A204.1 (cell line): Measurements from ENCODE around the gene NR3C1.

Experiments
- FAIRE-seq: peaks from 2 replicates; lab custom pipeline; 2012; peaks lifted over from hg19 to GRCh38; lab: Jason Lieb, UNC

NR3C1 gene

DNA sequence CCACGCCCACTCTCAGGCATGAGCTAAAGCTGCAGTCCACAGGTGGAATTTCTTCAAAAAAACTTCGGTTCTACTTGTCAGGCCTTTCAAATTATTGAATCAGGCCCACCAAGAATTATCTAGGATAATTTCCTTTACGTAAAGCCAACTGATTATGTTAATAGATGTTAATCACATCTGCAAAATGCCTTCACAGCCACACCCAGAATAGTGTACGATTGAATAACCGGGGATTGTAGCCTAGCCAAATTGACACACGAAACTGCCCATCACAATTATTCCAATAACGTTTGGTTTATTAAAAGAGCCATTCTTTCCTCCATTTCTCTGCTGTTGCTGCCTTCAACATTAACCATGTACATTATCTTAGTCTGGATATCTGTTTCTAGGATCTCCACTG lies 148.7 kb downstream of the NR3C1 start:
- no peak for FAIRE-seq

DNA sequence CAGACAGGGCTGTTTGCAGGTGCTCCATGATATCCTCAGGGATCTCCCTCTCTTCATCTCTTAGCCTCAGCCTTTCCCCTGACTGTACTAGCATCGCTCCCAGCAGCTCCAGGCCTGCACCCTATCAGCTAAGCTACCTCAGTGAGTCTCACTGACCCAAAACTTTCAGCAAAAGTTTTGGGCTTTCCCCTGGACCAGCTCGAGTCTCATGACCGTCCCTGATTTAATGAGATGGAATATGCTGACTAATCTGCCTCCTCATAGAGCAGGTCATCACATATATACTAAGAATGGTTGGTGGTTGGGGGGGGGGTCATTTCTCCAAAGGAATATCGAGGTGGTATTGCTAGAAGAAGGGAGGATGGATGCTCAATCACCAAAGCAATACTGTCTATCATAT lies 151.5 kb downstream of the NR3C1 start:
- no peak for FAIRE-seq

DNA sequence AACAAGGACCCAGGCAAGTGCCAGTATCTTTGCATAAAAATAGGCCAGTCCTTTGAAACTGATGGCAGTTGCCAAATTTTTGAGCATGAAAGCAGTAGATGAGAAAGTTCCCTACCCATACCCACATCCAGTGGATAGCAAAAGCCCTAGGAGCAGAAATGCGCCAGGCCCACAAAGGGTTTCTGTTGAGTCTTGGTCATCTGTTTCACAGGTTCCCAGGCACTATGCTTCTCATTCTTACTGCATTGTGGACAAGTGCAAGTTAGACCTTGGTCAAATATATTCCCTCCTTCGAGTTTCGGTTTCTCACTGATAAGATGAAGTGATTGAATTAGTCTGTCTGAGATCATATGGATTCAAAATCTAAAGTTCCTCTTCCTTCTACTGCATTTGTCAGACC lies 152.3 kb downstream of the NR3C1 start:
- FAIRE-seq: no peak

DNA sequence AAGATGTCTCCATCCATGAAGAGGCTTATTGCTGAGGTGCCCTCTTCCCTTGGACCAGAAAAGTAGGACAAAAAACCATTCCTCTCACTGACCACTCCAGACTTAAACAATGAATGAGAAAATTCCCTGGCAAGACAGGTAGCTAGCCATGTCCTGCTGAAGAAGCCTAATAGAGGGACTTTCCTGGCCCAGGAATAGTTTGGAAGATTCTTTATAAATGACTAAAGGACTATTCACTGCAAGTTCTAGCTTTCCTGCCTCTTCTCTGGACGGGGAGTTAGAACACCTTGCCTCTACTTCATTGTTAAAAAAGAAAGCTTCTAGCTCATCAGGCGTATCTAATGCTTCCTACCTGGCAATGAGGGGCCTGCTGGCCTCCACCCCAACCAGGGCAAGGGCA lies 153.6 kb downstream of the NR3C1 start:
- FAIRE-seq: no peak

DNA sequence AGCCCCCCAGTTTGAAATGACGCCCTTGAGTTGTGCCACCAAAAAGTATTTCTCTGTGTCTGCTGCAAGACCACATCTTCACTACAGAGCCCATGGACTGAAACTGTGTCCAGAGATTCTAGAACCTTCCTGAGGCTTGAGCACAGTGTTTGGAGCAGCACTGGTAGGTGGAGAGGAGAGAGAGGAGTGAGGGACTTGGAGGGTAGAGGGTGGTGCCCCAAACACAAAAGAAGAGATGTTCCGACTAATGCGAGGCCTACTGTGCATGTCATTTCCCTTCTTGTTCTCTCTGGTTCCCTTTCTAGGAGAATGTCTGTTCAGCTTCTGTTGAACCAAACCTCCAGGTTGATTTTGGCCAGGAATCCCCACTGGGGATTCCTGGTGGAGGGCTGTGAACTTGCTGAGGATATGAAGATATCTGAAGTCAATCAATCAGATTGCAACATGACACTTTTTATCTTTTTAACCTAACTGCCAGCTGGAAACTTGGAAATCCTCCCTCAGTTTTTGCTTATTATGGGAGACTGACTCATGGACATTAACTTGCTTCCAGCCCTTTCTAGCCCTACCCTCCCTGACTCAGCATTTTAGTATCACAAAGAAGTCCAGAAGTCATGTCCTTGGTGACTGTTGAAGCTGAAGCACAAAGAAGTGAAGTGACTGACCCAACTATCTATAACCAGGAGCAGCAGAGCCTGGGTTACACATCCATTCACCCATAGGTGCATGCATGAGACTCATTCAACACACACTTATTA lies 154.5 kb downstream of the NR3C1 start:
- no peak for FAIRE-seq

DNA sequence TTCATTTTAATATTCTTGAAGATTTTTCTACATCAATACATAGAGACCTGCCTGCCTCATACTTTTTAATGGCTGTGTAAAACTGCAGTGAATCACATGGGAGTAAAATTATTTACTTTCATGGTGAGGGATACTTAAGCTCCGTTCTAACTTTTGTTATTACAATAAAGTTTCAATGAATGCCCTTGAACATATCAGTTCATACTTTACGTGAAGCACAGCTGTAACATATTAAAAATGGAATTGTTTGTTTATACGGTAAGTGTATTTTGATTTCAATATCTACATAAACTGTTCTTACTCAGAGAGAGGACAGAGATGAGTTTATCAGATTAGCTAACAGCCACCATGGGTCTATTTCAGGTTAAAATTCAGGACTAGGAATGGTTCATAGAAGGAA lies 155.1 kb downstream of the NR3C1 start:
- no peak for FAIRE-seq

DNA sequence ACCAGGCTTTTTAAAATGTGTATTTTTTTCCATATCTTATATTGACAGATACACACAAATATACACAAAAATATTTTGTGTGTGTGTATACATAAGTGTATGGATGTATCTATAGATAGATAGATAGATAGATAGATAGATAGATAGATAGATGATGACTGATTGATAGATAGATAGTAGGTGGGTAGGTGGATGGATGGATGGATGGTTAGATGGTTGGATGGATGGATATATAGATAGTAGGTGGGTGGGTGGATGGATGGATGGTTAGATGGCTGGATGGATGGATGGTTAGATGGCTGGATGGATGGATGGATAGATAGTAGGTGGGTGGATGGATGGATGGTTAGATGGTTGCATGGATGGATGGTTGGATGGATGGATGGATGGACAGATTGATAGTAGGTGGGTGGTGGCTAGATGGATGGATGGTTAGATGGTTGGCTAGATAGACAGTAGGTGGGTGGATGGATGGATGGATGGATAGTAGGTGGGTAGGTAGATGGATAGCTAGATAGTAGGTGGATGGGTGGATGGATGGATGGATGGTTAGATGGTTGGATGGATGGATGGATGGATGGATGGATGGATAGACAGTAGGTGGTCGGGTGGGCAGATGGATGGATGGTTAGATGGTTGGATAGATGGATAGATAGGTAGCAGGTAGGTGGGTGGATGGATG lies 156.2 kb downstream of the NR3C1 start:
- FAIRE-seq: no peak

DNA sequence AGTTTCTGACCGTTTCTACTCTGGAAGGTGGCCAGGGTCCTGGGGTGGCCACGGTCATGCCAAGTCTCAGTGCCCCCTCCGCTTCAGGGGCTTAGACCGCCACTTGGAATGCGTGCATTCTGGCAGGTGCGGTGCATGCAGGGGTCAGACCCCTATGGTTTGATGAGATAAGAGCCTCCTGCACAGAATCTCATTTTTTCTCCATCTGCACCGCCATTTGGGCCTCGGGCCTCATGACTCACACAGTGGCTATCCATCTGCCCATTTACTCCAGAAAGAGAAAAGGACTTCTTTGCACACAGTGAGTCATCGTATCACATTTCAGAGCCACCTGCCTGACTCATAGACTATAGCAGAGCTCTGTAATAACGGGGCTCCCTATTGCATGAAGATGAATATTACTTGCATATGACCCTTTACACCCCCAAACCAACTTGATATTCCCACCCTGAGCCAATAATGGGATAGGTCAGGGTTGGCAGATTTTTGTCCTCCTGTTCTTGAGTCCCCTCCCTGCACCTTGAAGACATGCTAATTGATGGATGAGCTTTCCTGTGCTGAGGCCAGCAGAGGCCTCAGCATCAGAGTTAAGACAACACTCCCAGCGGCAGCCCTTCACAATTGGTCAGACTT lies 157.4 kb downstream of the NR3C1 start:
- peak; percentile 27 for FAIRE-seq

DNA sequence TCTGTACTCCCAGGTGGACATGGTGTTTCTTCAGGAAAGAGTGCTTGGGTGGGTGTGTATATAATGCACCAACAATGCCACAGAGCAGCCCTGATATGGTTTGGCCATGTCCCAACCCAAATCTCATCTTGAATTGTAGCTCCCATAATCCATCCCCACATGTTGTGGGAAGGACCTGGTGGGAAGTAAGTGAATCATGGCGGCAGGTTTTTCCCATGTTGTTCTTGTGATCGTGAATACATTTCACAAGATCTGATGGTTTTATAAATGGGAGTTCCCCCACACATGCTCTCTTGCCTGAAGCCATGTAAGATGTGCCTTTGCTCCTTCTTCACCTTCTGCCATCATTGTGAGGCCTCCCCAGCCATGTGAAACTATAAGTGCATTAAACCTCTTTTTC lies 158.5 kb downstream of the NR3C1 start:
- FAIRE-seq: no peak

DNA sequence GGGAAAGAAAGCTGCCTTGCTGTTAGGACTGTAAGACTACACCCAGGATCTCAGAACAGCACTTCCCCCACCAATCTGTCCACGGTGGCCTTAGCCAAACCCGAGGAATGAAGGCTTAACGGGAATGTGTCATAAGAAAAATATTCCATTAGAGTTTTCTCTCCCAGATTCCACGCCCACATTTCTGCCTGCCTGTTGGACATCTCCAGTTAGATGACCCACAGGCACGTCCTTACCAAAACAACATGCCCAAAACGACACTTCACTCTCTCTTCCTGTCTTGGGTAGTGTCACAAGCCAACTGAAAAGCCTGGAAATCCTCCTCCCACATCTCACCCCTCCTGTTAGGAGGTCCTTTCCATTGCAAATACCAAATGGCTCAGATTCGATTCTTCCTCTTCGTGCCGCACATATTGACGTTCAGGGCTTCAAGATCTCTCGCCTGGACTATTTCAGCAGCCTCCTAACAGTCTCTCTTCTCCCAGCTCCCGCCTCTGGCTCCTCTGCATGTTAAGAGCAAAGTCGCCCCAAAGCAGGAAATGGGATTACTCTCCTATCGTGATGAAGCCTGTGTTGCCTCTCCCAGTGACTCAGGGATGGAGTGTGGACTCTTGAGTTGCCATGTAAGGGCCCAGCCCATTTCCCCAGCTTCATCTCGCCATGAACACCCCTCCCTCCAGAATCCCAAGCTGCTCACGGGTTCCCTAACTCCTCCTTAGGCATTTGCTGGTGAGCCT lies 159.3 kb downstream of the NR3C1 start:
- FAIRE-seq: peak; percentile 73

DNA sequence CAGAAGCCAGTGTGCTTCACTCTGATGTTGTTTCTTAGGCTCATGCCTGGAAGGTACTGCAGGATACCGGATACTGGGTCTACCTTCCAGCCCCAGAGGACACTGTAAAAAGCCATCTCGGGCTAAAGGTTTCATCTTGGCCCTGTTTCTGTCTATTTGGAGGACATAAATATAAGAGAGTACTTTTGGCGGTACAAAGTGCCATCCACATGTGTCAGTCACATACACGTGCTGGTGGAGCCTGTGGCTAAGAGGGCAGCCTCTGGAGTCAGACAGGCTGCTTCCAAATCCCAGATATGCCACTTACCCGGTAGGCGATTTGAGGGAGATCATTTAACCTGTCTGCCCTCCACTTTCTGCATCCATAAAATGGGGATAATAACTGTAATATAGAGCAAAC lies 160.4 kb downstream of the NR3C1 start:
- FAIRE-seq: no peak

DNA sequence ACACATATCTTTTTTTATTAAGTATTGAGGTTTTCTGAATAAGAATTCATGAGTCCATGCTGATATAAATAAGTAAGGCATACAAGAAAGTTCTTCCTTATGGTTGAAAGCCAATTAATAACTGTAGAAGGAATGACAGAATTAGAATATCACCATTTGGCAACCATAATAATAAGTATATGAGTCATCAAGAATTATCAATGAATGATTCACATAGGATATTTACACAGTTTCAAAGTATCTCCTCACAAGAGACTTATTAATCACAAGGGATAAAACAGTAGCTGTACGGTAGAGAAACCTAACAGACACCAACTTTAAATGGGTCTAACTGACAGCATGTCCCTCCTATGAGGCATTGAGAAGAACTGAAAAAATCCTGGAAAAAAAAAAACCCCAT lies 161.6 kb downstream of the NR3C1 start:
- no peak for FAIRE-seq

DNA sequence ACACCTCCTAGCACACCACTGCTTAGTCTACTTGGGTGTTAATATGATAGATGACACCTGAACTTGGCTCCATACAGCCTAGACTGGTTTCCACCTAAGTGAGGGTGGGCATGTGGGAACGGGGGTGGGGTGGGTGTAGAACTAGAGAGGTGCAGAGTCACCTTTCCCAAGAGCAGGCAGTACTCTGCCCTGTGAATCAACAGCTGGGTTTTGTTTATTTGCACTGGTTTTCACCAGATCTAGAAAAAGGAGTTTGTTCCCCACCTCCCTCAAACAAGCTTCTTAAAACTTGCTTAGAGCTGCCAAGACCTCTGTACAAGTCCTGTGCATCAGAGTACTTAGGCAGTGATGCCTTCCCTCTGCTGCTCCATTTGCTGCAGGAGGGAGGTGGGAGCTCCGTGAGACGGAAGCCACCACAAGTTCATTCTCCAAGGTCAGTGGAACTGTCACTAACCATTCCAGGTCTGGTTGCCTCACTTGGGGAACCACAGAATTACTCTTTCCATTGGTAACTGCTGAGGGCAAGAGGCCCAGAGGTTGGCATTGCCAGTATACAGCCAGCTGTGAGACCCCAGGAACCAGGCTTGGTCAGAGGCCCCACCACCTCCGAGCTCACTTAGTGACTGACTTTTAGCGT lies 163.5 kb downstream of the NR3C1 start:
- FAIRE-seq: no peak

DNA sequence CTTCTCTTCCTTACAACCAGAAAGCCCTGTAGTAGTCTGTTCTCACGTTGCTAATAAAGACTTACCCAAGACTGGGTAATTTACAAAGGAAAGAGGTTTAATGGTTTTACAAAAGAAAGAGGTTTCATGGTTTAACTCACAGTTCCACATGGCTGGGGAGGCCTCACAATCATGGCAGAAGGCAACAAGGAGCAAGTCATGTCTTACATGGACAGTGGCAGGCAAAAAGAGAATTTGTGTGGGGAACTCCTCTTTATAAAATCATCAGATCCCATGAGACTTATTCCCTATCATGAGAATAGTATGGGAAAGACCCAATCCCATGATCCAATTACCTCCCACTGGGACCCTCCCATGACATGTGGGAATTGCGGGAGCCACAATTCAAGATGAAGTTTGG lies 164.9 kb downstream of the NR3C1 start:
- FAIRE-seq: no peak

DNA sequence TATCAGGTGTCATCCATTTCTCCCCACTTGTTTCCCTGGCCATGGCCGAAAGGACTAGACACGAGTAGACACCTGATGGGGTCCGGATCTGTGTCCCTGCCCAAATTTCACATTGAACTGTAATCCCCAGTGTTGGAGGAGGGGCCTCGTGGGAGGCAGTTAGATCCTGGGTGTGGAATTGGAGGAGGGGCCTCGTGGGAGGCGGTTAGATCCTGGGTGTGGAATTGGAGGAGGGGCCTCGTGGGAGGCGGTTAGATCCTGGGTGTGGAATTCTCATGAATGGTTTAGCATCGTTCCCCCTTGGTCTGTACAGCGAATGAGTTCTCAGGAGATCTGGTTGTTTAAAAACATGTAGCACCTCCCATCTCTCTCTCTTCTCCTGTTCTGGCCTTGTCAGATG lies 165.8 kb downstream of the NR3C1 start:
- no peak for FAIRE-seq

DNA sequence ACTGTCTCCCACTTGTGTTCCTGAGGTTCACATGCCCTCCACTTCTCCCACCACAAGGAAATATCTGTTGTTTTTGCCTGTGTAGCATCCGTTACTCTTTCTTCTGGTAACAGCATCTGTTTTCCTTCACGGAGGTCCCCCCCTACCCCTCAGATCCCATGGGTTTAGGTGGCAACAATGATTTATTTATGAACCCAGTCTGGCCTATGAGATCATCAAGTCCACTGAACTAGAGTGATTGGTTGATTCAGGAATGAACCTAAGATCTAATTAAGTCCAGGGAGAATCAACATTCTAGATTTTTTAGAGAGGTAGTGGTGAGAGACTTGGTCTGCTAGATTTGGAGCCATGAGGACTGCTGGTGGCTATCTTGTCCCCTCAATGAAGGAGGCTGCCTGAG lies 166.8 kb downstream of the NR3C1 start:
- FAIRE-seq: no peak

DNA sequence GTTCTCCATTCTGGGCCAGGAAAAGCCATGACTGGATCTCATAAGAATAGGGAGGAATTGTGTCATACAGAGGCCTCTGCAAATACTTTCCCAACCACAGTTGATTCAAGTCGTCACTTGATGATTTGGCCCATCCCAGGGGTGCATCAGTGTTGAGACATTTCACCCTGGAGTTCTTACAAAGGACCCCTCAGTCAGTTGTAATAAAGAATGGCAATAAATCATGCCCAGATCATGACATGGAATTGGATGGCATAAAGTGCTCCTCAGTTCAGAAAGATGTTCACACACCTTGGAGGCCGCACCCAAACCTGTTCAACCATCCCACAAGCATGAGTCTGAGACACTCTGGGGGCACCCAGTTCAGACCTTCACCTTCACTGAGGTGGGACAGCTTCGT lies 168.1 kb downstream of the NR3C1 start:
- no peak for FAIRE-seq

DNA sequence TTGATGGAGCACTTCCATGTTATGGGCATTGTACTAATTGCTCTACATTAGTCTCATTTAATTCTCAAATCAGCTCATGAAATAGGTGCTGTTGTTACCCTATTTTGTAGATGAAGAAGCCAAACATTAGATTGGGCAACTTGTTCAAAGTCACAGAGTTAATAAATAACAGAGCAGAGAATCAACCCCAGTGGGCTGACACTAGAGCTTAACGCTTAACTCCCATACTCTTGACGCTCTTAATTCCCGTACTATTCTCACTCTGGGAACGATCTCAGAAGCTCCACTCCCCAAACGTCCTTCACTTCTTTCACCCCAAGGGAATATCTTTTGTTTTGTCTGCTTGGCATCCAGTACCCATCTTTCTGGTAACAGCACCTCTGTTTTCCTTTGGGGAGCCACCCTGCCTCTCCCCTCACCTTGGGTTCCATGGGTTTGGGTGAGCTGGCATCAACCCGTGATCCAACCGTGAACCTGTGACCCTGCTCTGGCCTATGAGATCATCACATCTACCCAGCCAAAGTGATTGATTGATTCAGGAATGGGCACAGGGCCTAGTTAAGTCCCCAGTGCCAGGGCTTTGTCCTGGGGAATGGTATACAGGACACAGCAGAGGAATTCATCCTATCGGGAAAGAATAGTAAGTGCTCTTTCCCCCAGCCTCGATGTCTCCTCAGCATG lies 169.2 kb downstream of the NR3C1 start:
- FAIRE-seq: no peak

DNA sequence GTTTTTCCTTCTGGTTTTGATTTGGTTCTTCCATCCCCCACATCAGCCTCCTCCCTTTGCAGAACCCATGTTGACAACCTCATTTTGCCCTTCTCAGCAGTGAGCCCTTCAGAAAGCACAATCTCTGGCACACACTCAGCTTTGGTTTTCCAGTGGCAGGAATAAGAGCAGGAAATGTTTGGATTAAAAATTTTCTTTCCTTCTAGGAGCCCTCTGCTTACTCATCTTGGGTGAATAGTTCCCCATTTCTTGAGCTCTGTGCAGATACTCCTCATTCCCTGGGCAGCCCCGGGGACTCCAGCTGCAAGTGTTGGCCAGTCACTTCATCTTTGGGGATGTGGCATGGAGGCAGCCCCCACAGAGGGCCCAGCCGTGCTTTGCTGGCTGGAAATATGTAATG lies 170.5 kb downstream of the NR3C1 start:
- no peak for FAIRE-seq

DNA sequence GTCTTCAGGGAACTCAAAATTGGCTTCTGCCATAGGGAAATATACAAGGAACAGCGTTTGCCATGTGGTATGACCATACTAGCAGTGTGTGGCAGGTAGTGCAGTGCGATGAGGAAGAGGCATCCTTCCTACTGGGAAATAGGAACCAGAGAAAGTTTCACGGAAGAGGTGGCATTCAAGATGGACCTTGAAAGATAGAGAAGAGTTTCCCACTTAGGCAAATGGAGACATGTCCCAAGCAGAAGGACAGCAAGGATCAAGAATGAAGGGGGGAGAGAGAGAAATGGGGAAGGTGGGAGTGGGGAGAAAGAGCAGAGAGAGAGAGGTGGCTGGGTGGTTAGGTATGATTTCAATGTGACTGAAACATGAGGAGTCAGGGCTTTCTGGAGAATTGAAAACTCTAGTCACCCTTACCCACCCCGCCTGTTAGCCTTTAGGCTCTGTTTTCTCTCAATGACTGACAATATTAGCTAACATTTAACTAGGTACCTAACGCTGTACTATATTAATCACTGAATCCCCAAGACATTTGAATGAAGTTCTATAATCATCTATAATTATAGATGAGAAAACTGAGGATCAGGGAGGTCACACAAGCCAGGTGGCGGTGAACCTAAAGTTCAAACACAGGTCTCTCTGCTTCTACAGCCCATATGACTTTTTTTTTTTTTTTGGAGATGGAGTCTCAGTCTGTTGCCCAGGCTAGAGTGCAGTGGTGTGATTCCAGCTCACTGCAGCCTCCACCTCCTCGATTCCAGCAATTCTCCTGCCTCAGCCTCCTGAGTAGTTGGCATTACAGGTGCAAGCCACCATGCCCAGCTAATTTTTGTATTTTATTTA lies 171.3 kb downstream of the NR3C1 start:
- no peak for FAIRE-seq

DNA sequence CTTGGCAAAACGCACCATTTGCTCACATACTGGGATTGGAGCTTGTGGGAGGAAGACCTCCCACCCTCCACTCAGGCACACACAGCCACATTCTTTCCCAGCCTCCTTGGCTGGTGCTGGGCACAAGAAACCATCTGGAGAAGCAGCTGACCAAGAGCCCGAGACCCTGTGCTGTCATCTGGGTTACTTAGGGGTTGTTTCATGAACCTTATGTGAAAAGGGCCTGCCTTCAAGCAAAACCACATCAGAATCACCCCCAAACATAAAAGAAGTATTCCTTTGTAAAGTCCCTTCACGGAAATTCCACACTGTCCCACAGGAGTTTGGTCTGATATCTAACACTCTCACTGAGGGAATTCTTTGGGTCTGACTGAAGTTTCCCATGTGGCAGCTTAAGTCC lies 172.1 kb downstream of the NR3C1 start:
- FAIRE-seq: no peak
